ENCODE data around the gene MED19.

DNA sequence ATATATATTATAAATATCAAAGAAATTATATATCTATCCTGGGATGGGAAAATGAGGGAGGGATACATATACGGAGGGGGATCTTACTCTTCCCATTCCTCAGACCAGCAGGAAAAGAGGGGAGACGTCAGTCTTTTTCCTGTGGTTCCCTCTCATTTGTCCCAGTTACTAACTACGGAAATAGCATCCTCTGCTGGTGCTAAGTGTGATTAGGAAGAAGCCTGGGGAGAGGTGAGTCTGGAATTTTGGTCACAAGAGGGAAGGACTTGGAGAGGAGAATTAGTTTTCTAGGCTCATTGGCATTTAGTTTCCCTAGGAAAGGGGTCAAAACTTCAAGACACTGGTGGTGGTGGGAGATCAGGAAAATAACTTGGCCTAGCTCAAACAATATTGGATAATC, 11.6 kb downstream of the MED19 start:
- TF ChIP-seq RARB (CRISPR knock-in tag; IDR thresholded peaks at IDR 0.05), result no peak
- TF ChIP-seq POU6F1 (CRISPR knock-in tag; IDR thresholded peaks at IDR 0.05; ENCODE audit: borderline replicate concordance, low read depth), result no peak

All from SK-N-SH treated with all-trans-retinoic acid at 6 μM for 48 hours (cell line).